Upper lobe of left lung (tissue), 6 donors: ENCODE measurements around the gene ZCCHC7. TPM values are rescaled to one million over a fixed set of nuclear protein-coding genes. Genes with fewer than 3 reads are reported as not detected.

Experiments used
- ATAC-seq, 2 donors: fragments of 200-7000 bp; cut with Tn5 transposase; one replicate each; pipeline ENCODE4 v1.9.1; 2022; ENCODE audit warnings: mild to moderate bottlenecking in 2 of 2, moderate library complexity in 2 of 2; ENCODE audit not compliant: low FRiP score in 2 of 2
- DNase-seq, 2 donors: peaks; one replicate each; pipeline ENCODE4 v3.0.0-alpha.2; 2019 to 2020
- H3K27ac ChIP-seq, 4 donors: fragments of 200-600 bp; sonication (generic); one replicate each; pipeline ENCODE4 v1.5.1; 2016 to 2019
- H3K27me3 ChIP-seq, 4 donors: fragments of 200-600 bp; sonication (generic); one replicate each; pipeline ENCODE4 v1.5.1; 2017 to 2019
- H3K36me3 ChIP-seq, 4 donors: fragments of 200-600 bp; sonication (generic); one replicate each; pipeline ENCODE4 v1.5.1; 2016 to 2019
- H3K4me1 ChIP-seq, 4 donors: fragments of 200-600 bp; sonication (generic); one replicate each; pipeline ENCODE4 v1.5.1; 2018 to 2019
- H3K4me3 ChIP-seq, 4 donors: fragments of 200-600 bp; sonication (generic); one replicate each; pipeline ENCODE4 v1.5.1; 2017 to 2019; ENCODE audit warnings: mild to moderate bottlenecking in 2 of 4, moderate library complexity in 1 of 4
- H3K9me3 ChIP-seq, 4 donors: fragments of 200-600 bp; sonication (generic); one replicate each; pipeline ENCODE4 v1.5.1; 2018 to 2019
- EP300 ChIP-seq, 4 donors: sonication (generic); formaldehyde crosslinking; IDR thresholded peaks; one replicate each; pipeline ENCODE4 v1.5.1; 2017; ENCODE audit warnings: antibody characterized with exemption in 4 of 4, control low read depth in 2 of 4
- POLR2A ChIP-seq, 4 donors: fragments of 450-650 bp; IDR thresholded peaks; one replicate each; pipeline ENCODE4 v1.5.1; 2016 to 2017; ENCODE audit warnings: antibody characterized with exemption in 4 of 4, mild to moderate bottlenecking in 2 of 4
- POLR2AphosphoS5 ChIP-seq, 2 donors: sonication (generic); formaldehyde crosslinking; IDR thresholded peaks; one replicate each; pipeline ENCODE4 v1.5.1; 2017; ENCODE audit warnings: antibody characterized with exemption in 2 of 2
- WGBS, 2 donors: methylation state at CpG; one replicate each; pipeline ENCODE4 v1.1.5; 2017 to 2018; 5-methylcytosine and 5-hydroxymethylcytosine counted together
- total RNA-seq, 6 donors: library from RNA; depleted of rRNA in 4 of 6; stranded (reverse); fragments of >200 nt in 4 of 6; gene quantifications; one replicate each; pipeline versions ENCODE4 v1.1.0 to v1.2.1, GENCODE V29; 2016 to 2021
- TF ChIP-seq, protein P1 (sequence below), 6 experiments: fragments of 450-650 bp in 4 of 6; fragments of 200-600 bp in 2 of 6; sonication (generic) in 2 of 6; IDR thresholded peaks; one replicate each; pipeline ENCODE4 v1.5.1; 2016 to 2019; ENCODE audit warnings: antibody characterized with exemption in 6 of 6
- donor health status: DM: no; HTN: no; CAD: no; lungs with moderate emphysema.
- donor health status: DM: no; HTN: yes; CAD: no; lungs with severe emphysema.

The ZCCHC7 gene
- total RNA-seq, 6 donors from 2014 or later = 11.1 to 44.0 (median 18.7) TPM

- ATAC-seq = no peak
- H3K4me1 ChIP-seq = no peaks in the 10 kb centered on the region
- no peak for DNase-seq
- TF ChIP-seq POLR2A (IDR thresholded peaks at IDR 0.05) (no peak), EP300 (IDR thresholded peaks at IDR 0.05) (no peak)
- H3K4me3 ChIP-seq = no peak overlapping the region
- H3K27me3 ChIP-seq = no peaks in the 10 kb centered on the region
- WGBS, 2 donors = 63 to 89% methylated on average over 7 of the region's 7 CpGs
- no peaks in the 10 kb centered on the region for H3K9me3 ChIP-seq
- H3K27ac ChIP-seq = no peak overlapping the region
- no peaks in the 10 kb centered on the region for H3K36me3 ChIP-seq
These were observed 278.2 kb downstream of the ZCCHC7 start for GRCh38 chr9:37398464-37399025.

- Histone ChIP-seq H3K27ac (no peak overlapping the region), H3K9me3 (no peaks in the 10 kb centered on the region), H3K27me3 (no peaks in the 10 kb centered on the region), H3K36me3 (no peaks in the 10 kb centered on the region), H3K4me1 (no peaks in the 10 kb centered on the region), H3K4me3 (no peak overlapping the region)
- 58 to 72% methylated on average over 2 of the region's 2 CpGs for WGBS, 2 donors
- no peak for ATAC-seq
- TF ChIP-seq POLR2AphosphoS5 (IDR thresholded peaks at IDR 0.05) = no peak
- TF ChIP-seq EP300 (IDR thresholded peaks at IDR 0.05) = no peak
- TF ChIP-seq, protein P1, sequence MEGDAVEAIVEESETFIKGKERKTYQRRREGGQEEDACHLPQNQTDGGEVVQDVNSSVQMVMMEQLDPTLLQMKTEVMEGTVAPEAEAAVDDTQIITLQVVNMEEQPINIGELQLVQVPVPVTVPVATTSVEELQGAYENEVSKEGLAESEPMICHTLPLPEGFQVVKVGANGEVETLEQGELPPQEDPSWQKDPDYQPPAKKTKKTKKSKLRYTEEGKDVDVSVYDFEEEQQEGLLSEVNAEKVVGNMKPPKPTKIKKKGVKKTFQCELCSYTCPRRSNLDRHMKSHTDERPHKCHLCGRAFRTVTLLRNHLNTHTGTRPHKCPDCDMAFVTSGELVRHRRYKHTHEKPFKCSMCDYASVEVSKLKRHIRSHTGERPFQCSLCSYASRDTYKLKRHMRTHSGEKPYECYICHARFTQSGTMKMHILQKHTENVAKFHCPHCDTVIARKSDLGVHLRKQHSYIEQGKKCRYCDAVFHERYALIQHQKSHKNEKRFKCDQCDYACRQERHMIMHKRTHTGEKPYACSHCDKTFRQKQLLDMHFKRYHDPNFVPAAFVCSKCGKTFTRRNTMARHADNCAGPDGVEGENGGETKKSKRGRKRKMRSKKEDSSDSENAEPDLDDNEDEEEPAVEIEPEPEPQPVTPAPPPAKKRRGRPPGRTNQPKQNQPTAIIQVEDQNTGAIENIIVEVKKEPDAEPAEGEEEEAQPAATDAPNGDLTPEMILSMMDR (IDR thresholded peaks at IDR 0.05) = no peak
- no peak for TF ChIP-seq POLR2A (IDR thresholded peaks at IDR 0.05)
- no peak for DNase-seq
These were observed 279.0 kb downstream of the ZCCHC7 start for GRCh38 chr9:37399336-37399735.

- Histone ChIP-seq H3K4me3 (no peak overlapping the region), H3K9me3 (no peaks in the 10 kb centered on the region), H3K36me3 (no peaks in the 10 kb centered on the region), H3K27ac (no peak overlapping the region), H3K4me1 (no peaks in the 10 kb centered on the region), H3K27me3 (no peaks in the 10 kb centered on the region)
- WGBS, 2 donors = 87 to 92% methylated on average over 8 to 9 of the region's 9 CpGs
- TF ChIP-seq, protein P1 (IDR thresholded peaks at IDR 0.05) = no peak
- TF ChIP-seq EP300 (IDR thresholded peaks at IDR 0.05) (no peak), POLR2AphosphoS5 (IDR thresholded peaks at IDR 0.05) (no peak), POLR2A (IDR thresholded peaks at IDR 0.05) (no peak)
- ATAC-seq = no peak
- no peak for DNase-seq
These were observed 284.2 kb downstream of the ZCCHC7 start for GRCh38 chr9:37404590-37404989.

- H3K4me3 ChIP-seq = no peak overlapping the region
- ATAC-seq = no peak
- 47 to 65% methylated on average over 3 of the region's 3 CpGs for WGBS, 2 donors
These were observed 285.0 kb downstream of the ZCCHC7 start for GRCh38 chr9:37405350-37405749.

DNA sequence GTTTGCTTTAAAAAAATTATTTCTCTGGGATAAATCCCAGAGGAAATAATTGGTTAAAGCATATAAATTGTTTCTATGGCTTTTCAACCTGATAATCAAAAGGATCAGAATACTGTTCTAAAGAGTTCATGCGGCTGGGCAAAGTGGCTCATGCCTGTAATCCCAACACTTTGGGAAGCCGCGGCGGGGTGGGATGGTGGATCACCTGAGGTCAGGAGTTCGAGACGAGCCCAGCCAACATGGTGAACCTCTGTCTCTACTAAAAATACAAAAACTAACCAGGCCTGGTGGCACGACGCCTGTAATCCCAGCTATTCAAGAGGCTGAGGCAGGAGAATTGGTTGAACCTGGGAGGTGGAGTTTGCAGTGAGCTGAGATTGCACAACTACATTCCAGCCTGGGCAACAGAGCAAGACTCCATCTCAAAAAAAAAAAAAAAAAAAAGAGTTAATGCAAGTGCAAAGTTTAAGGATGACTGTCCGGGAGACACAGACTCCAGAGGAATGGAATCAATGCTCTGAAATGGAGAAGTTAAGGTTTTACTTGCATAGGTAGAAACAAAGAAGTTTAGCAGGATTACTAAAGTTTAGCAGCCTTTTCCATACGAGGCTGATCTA is 285.5 kb downstream of the ZCCHC7 start:
- Histone ChIP-seq H3K9me3 (no peaks in the 10 kb centered on the region), H3K4me1 (no peaks in the 10 kb centered on the region), H3K36me3 (no peaks in the 10 kb centered on the region), H3K27me3 (no peaks in the 10 kb centered on the region), H3K27ac (no peak overlapping the region), H3K4me3 (no peak overlapping the region)
- TF ChIP-seq POLR2AphosphoS5 (IDR thresholded peaks at IDR 0.05) (no peak), EP300 (IDR thresholded peaks at IDR 0.05) (no peak), POLR2A (IDR thresholded peaks at IDR 0.05) (no peak)
- TF ChIP-seq, protein P1 (IDR thresholded peaks at IDR 0.05) = no peak
- no peak for DNase-seq
- WGBS, 2 donors = 79 to 82% methylated on average over 10 of the region's 10 CpGs
- no peak for ATAC-seq

More at GRCh38 chr9:37405350-37405749, 285.0 kb downstream of the ZCCHC7 start:
- no peak for DNase-seq
- TF ChIP-seq POLR2AphosphoS5 (IDR thresholded peaks at IDR 0.05) (no peak), POLR2A (IDR thresholded peaks at IDR 0.05) (no peak), EP300 (IDR thresholded peaks at IDR 0.05) (no peak)
- TF ChIP-seq, protein P1 (IDR thresholded peaks at IDR 0.05) = no peak
- no peaks in the 10 kb centered on the region for H3K4me1 ChIP-seq
- no peaks in the 10 kb centered on the region for H3K9me3 ChIP-seq
- H3K27ac ChIP-seq = no peak overlapping the region
- no peaks in the 10 kb centered on the region for H3K27me3 ChIP-seq
- no peaks in the 10 kb centered on the region for H3K36me3 ChIP-seq
